NCI-H2227 (cell line): Measurements from ENCODE around the gene THADA.
"Not testable (repeated sequence)": the region's sequence is repeated elsewhere in the genome, so short reads cannot be mapped to it uniquely, and the experiment has no call there.

Source experiments
- DNase-seq: peaks from one replicate; lab custom pipeline; 2025; ENCODE audit not compliant: unreplicated experiment; lab: John Stamatoyannopoulos, UW

THADA gene

GRCh38 chr2:43467891-43468290, 127.9 kb downstream of the THADA start:
- DNase-seq, result no peak

- no peak for DNase-seq
Measured at GRCh38 chr2:43465234-43465633, 130.6 kb downstream of the THADA start.

- no peak for DNase-seq
Measured at GRCh38 chr2:43464590-43464989, 131.2 kb downstream of the THADA start.

- peak; percentile 23 for DNase-seq
Measured at GRCh38 chr2:43462866-43463641, 132.8 kb downstream of the THADA start.

GRCh38 chr2:43461453-43462073, 134.3 kb downstream of the THADA start:
- DNase-seq, result no peak

GRCh38 chr2:43460611-43461365, 135.1 kb downstream of the THADA start:
- no peak for DNase-seq

GRCh38 chr2:43460174-43460546, 135.7 kb downstream of the THADA start:
- no peak for DNase-seq

- DNase-seq, result no peak
Measured at GRCh38 chr2:43459446-43460173, 136.2 kb downstream of the THADA start.

- DNase-seq, result no peak
Measured at GRCh38 chr2:43458014-43458628, 137.7 kb downstream of the THADA start.

- DNase-seq, result no peak
Measured at GRCh38 chr2:43455731-43456642, 139.9 kb downstream of the THADA start.

GRCh38 chr2:43455296-43455695, 140.5 kb downstream of the THADA start:
- no peak for DNase-seq

- DNase-seq, result no peak
Measured at GRCh38 chr2:43454791-43455190, 141.0 kb downstream of the THADA start.

- no peak for DNase-seq
Measured at GRCh38 chr2:43453179-43454170, 142.4 kb downstream of the THADA start.

- no peak for DNase-seq
Measured at GRCh38 chr2:43452318-43452731, 143.5 kb downstream of the THADA start.

GRCh38 chr2:43450617-43451016, 145.2 kb downstream of the THADA start:
- DNase-seq, result no peak

GRCh38 chr2:43448822-43449110, 147.1 kb downstream of the THADA start:
- DNase-seq, result no peak

GRCh38 chr2:43448011-43448821, 147.6 kb downstream of the THADA start:
- no peak for DNase-seq

- not testable (repeated sequence) for DNase-seq
Measured at GRCh38 chr2:43446755-43447154, 149.1 kb downstream of the THADA start.
